ENCODE results near the gene TMEM33. TPM values are rescaled to one million over a fixed set of nuclear protein-coding genes. Genes with fewer than 3 reads are reported as not detected.
A peak's percentile ranks its signal among the peaks of the same experiment; 100 is the strongest.

TMEM33 gene
- total RNA-seq, 1 donor from 2014 or later: 59.6 TPM

DNA sequence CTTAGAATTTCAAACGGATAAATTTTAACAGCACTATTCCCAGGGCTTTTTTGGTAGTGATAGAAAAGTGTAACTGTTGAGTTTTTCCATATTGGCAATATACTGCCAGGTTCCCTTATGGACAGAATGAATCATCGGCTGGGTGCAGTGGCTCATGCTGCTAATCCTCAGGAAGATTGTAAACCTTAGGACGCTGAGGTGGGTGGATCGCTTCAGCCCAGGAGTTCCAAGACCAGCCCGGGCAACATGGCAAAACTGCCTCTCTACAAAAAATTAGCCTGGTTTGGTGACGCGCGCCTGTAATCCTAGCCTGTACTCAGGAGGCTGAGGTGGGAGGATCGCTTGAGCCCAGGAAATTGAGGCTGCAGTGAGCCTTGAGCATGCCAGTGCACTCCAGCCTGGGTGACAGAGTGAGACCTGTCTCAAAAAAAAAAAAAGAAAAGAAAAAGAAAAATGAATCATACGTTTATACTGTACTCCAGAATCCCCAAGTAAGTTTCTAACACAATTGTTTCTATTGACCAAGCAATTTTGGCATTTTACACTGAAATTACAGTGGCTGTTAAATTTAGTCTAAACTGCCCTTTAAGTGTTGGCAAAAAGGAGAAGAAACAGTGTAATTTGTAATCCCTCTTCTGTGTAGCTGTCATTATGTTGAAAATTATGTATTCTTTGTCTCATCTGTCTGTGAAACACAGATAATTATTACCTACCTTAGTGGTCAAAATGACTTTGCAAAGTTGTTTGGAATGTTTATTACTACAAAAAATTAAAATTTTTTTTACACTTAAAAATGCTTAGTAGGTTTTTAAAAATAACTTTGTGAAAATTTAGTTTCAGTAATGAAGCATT lies 56.9 kb downstream of the TMEM33 start:
- H3K36me3 Mint-ChIP-seq (ENCODE audit: low read depth, unreplicated experiment): no peaks in the 10 kb centered on the region
- peak overlapping the region; percentile 42 for H3K4me3 Mint-ChIP-seq (ENCODE audit: unreplicated experiment)
- no peaks in the 10 kb centered on the region for H3K27me3 Mint-ChIP-seq (ENCODE audit: unreplicated experiment)
- H3K27ac Mint-ChIP-seq (ENCODE audit: unreplicated experiment): no peak overlapping the region
- H3K9me3 Mint-ChIP-seq (ENCODE audit: unreplicated experiment): no peaks in the 10 kb centered on the region
- DNase-seq (ENCODE audit: low spot score): no peak
- peaks cover 17% of the 10 kb centered on the region for H3K4me1 Mint-ChIP-seq (ENCODE audit: unreplicated experiment)
- TF ChIP-seq, protein P1, sequence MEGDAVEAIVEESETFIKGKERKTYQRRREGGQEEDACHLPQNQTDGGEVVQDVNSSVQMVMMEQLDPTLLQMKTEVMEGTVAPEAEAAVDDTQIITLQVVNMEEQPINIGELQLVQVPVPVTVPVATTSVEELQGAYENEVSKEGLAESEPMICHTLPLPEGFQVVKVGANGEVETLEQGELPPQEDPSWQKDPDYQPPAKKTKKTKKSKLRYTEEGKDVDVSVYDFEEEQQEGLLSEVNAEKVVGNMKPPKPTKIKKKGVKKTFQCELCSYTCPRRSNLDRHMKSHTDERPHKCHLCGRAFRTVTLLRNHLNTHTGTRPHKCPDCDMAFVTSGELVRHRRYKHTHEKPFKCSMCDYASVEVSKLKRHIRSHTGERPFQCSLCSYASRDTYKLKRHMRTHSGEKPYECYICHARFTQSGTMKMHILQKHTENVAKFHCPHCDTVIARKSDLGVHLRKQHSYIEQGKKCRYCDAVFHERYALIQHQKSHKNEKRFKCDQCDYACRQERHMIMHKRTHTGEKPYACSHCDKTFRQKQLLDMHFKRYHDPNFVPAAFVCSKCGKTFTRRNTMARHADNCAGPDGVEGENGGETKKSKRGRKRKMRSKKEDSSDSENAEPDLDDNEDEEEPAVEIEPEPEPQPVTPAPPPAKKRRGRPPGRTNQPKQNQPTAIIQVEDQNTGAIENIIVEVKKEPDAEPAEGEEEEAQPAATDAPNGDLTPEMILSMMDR (IDR thresholded peaks at IDR 0.05; ENCODE audit: unreplicated experiment): no peak

DNA sequence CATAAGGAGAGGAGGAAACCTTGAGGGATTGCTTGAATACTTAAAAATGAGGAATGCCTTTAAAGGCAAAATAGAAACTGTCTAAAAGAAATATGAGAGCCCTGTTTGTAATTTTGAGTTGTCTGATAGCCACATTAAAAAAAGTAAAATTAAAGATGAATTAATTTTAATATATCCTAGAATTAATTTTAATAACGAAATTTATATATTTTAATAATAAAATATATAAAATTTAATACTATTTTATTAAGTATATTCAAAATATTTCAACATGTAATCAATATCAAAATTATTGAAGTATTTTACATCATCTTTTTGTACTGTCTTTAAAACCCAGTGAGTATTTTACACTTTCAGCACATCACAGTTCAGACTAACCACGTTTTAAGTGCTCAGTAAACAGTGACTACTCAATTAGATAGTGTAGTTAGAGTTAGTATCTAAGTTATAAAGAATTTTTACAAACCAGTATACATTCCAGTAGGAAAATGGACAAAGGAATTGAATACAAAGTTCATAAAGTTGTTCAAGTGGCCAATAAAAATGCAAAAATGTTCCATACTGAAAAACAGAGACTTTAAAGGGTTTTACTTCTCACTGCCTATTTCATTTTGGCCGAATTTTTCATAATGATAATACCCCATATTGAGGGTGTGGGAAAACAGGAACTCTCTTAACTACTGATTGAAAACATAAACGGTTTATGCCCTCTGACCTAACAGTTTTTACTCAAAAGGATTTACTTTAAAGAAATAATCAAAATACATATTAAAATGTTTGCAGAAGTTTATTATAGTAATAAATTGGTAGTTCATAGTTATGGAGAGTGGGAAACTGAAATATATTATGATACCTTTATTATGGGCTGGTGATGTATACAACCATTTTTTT lies 58.0 kb downstream of the TMEM33 start:
- TF ChIP-seq, protein P1 (IDR thresholded peaks at IDR 0.05; ENCODE audit: unreplicated experiment): no peak
- Mint-ChIP-seq H3K27me3 (ENCODE audit: unreplicated experiment) (no peaks in the 10 kb centered on the region), H3K4me3 (ENCODE audit: unreplicated experiment) (no peak overlapping the region), H3K4me1 (ENCODE audit: unreplicated experiment) (peaks cover 17% of the 10 kb centered on the region), H3K9me3 (ENCODE audit: unreplicated experiment) (no peaks in the 10 kb centered on the region), H3K27ac (ENCODE audit: unreplicated experiment) (no peak overlapping the region), H3K36me3 (ENCODE audit: low read depth, unreplicated experiment) (no peaks in the 10 kb centered on the region)
- no peak for DNase-seq (ENCODE audit: low spot score)

DNA sequence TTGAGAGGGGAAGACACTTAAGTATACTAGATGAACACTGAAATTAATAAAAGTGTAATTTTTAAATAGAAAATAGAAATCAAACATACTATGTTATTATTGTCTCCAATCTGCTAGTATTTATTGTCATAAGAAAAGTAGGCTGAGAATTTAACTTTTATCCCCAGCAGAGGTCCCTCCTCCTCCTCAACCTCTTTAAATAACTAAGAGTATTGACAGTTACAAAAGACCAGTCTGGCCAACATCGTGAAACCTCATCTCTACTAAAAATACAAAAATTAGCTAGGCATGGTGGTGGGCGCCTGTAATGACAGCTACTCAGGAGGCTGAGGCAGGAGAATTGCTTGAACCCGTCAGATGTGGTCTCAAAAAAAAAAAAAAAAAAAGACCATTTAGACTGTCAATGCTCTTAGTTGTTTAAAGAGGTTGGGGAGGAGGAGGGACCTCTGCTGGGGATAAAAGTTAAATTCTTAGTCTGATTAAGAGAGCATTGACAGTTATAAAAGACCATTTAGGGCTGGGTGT lies 59.3 kb downstream of the TMEM33 start:
- DNase-seq (ENCODE audit: low spot score): no peak

GRCh38 chr4:41998019-41998418 lies 62.8 kb downstream of the TMEM33 start:
- TF ChIP-seq, protein P1 (IDR thresholded peaks at IDR 0.05; ENCODE audit: unreplicated experiment): no peak
- Mint-ChIP-seq H3K4me3 (ENCODE audit: unreplicated experiment) (no peak overlapping the region), H3K27me3 (ENCODE audit: unreplicated experiment) (no peaks in the 10 kb centered on the region), H3K36me3 (ENCODE audit: low read depth, unreplicated experiment) (no peaks in the 10 kb centered on the region), H3K27ac (ENCODE audit: unreplicated experiment) (no peak overlapping the region), H3K9me3 (ENCODE audit: unreplicated experiment) (no peaks in the 10 kb centered on the region), H3K4me1 (ENCODE audit: unreplicated experiment) (no peaks in the 10 kb centered on the region)
- DNase-seq (ENCODE audit: low spot score): no peak

More for the DNA sequence above, 59.3 kb downstream of the TMEM33 start:
- TF ChIP-seq, protein P1 (IDR thresholded peaks at IDR 0.05; ENCODE audit: unreplicated experiment): no peak
- Mint-ChIP-seq H3K27me3 (ENCODE audit: unreplicated experiment) (no peaks in the 10 kb centered on the region), H3K27ac (ENCODE audit: unreplicated experiment) (no peak overlapping the region), H3K4me1 (ENCODE audit: unreplicated experiment) (peaks cover 14% of the 10 kb centered on the region), H3K4me3 (ENCODE audit: unreplicated experiment) (no peak overlapping the region), H3K9me3 (ENCODE audit: unreplicated experiment) (no peaks in the 10 kb centered on the region), H3K36me3 (ENCODE audit: low read depth, unreplicated experiment) (no peaks in the 10 kb centered on the region)
